DOHH2 (cell line): ENCODE results near the gene SCAPER.

Experiments
- EZH2phosphoT487 ChIP-seq: fragments of 200-600 bp; sonication (generic); IDR thresholded peaks from 2 replicates; pipeline ENCODE4 v1.6.1; 2017; ENCODE audit warnings: borderline replicate concordance, mild to moderate bottlenecking, antibody characterized with exemption, low read length, moderate library complexity, mixed read lengths
- TF ChIP-seq, protein P1 (sequence below): fragments of 200-600 bp; sonication (generic); IDR thresholded peaks from one replicate; pipeline ENCODE4 v1.5.1; 2014; ENCODE audit warnings: antibody characterized with exemption, mild to moderate bottlenecking, low read depth, low read length; ENCODE audit not compliant: poor library complexity, severe bottlenecking

DNA sequence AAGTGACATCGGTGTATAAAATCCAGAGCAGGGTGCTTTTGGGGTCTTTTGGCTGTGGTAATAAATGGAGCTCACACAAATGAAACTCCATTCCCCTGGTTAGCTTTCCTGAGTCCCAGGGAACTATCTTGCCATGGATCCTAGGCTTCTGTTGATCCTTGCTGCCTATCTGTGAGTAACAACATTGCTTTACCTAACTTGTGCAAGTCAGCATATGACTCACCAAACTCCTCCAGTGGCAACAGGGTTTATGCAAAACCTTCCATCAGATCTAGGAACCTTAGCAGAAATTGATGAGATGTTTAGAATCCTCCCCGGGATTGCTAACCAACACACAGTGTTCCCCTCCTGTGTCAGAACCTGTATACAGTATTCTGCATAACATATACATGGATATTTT is 105.4 kb downstream of the SCAPER start:
- TF ChIP-seq, protein P1, sequence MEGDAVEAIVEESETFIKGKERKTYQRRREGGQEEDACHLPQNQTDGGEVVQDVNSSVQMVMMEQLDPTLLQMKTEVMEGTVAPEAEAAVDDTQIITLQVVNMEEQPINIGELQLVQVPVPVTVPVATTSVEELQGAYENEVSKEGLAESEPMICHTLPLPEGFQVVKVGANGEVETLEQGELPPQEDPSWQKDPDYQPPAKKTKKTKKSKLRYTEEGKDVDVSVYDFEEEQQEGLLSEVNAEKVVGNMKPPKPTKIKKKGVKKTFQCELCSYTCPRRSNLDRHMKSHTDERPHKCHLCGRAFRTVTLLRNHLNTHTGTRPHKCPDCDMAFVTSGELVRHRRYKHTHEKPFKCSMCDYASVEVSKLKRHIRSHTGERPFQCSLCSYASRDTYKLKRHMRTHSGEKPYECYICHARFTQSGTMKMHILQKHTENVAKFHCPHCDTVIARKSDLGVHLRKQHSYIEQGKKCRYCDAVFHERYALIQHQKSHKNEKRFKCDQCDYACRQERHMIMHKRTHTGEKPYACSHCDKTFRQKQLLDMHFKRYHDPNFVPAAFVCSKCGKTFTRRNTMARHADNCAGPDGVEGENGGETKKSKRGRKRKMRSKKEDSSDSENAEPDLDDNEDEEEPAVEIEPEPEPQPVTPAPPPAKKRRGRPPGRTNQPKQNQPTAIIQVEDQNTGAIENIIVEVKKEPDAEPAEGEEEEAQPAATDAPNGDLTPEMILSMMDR = no peak
- no peak for TF ChIP-seq EZH2phosphoT487
